IMR-90 (cell line): ENCODE results near the gene CDKN2B-AS1. TPM values are rescaled to one million over a fixed set of nuclear protein-coding genes. Genes with fewer than 3 reads are reported as not detected.

Experiments used
- ATAC-seq: fragments of 200-7000 bp; cut with Tn5 transposase; 2 replicates; pipeline ENCODE4 v1.9.1; 2020; ENCODE audit warnings: low read depth, mild to moderate bottlenecking, moderate library complexity
- BruUV-seq: library from RNA; stranded (reverse); fragments of 400-500 nt; replicated peaks from 2 replicates; lab custom pipeline; 2021; lab: Mats Ljungman, UMichigan
- CTCF ChIA-PET: fragments of 300-600 bp; formaldehyde crosslinking; extraction: SDS; loops from one replicate; lab custom pipeline; 2021; ENCODE audit warnings: antibody characterized with exemption; lab: Yijun Ruan, JAX
- POLR2A ChIA-PET: fragments of 300-600 bp; sonication (Branson Sonifier 250); formaldehyde crosslinking; loops from one replicate; lab custom pipeline; 2022; ENCODE audit warnings: antibody characterized with exemption; ENCODE audit not compliant: unreplicated experiment; lab: Charles Lee
- DNase-seq: peaks from one replicate; pipeline ENCODE4 v3.0.0; 2013
- H2AFZ ChIP-seq: replicated peaks from 2 replicates; pipeline ENCODE3; 2013; ENCODE audit warnings: low read length, mild to moderate bottlenecking; ENCODE audit not compliant: poor library complexity
- H2AK5ac ChIP-seq: 2 replicates; pipeline ENCODE4 v1.6.1; 2013; ENCODE audit warnings: low read depth, low read length, inconsistent platforms
- H2AK9ac ChIP-seq: replicated peaks from 2 replicates; pipeline ENCODE3; 2013; ENCODE audit warnings: mild to moderate bottlenecking, low read depth, low read length, moderate library complexity; ENCODE audit not compliant: poor library complexity
- H2BK120ac ChIP-seq: 2 replicates; pipeline ENCODE4 v1.6.1; 2013; ENCODE audit warnings: low read depth, low read length, inconsistent platforms
- H2BK15ac ChIP-seq: 3 replicates; pipeline ENCODE4 v1.6.1; 2013; ENCODE audit warnings: low read depth, low read length, inconsistent platforms
- H2BK20ac ChIP-seq: 2 replicates; pipeline ENCODE4 v1.6.1; 2013; ENCODE audit warnings: low read depth, mild to moderate bottlenecking, inconsistent platforms, low read length, moderate library complexity
- H2BK5ac ChIP-seq: 2 replicates; pipeline ENCODE4 v1.6.1; 2013; ENCODE audit warnings: mild to moderate bottlenecking, low read depth, low read length, inconsistent platforms; ENCODE audit not compliant: poor library complexity, severe bottlenecking
- H3K14ac ChIP-seq: replicated peaks from 2 replicates; pipeline ENCODE4 v1.6.1; 2013; ENCODE audit warnings: low read depth, low read length, inconsistent platforms
- H3K18ac ChIP-seq: 2 replicates; pipeline ENCODE4 v1.6.1; 2013; ENCODE audit warnings: low read depth, low read length, control low read depth
- H3K23ac ChIP-seq: 2 replicates; pipeline ENCODE4 v1.6.1; 2013; ENCODE audit warnings: low read depth, low read length, inconsistent platforms
- H3K27ac ChIP-seq: 2 replicates; pipeline ENCODE4 v1.5.1; 2013; ENCODE audit warnings: mild to moderate bottlenecking, control low read depth, low read length; ENCODE audit not compliant: insufficient read depth
- H3K27me3 ChIP-seq: 2 replicates; pipeline ENCODE4 v1.6.1; 2013; ENCODE audit warnings: low read length; ENCODE audit not compliant: control insufficient read depth, insufficient read depth
- H3K36me3 ChIP-seq: 2 replicates; pipeline ENCODE4 v1.6.1; 2013; ENCODE audit warnings: low read length, mixed read lengths; ENCODE audit not compliant: control insufficient read depth, insufficient read depth
- H3K4ac ChIP-seq: 2 replicates; pipeline ENCODE4 v1.6.1; 2013; ENCODE audit warnings: low read depth, low read length, inconsistent platforms
- H3K4me1 ChIP-seq: 2 replicates; pipeline ENCODE4 v1.6.1; 2013; ENCODE audit warnings: low read length, mixed read lengths; ENCODE audit not compliant: control insufficient read depth, insufficient read depth
- H3K4me2 ChIP-seq: 2 replicates; pipeline ENCODE4 v1.6.1; 2013; ENCODE audit warnings: low read depth, mild to moderate bottlenecking, control low read depth, low read length, moderate library complexity
- H3K4me3 ChIP-seq: 2 replicates; pipeline ENCODE4 v1.5.1; 2013; ENCODE audit warnings: low read depth, mild to moderate bottlenecking, control low read depth, low read length, moderate library complexity; ENCODE audit not compliant: insufficient read depth
- H3K56ac ChIP-seq: 2 replicates; pipeline ENCODE4 v1.6.1; 2013; ENCODE audit warnings: low read length, inconsistent platforms; ENCODE audit not compliant: insufficient read depth; ENCODE audit errors: extremely low read depth
- H3K79me1 ChIP-seq, 2 experiments: 2 replicates each; pipeline ENCODE4 v1.6.1; 2013; ENCODE audit warnings: low read length in 2 of 2, inconsistent platforms in 1 of 2, low read depth in 1 of 2
- H3K9ac ChIP-seq: 2 replicates; pipeline ENCODE4 v1.6.1; 2013; ENCODE audit warnings: low read depth, low read length, control low read depth
- H3K9me1 ChIP-seq: 2 replicates; pipeline ENCODE4 v1.6.1; 2013; ENCODE audit warnings: low read length, inconsistent platforms; ENCODE audit not compliant: insufficient read depth
- H3K9me3 ChIP-seq: 2 replicates; pipeline ENCODE4 v1.6.1; 2013; ENCODE audit warnings: low read length; ENCODE audit not compliant: control insufficient read depth, insufficient read depth
- H4K20me1 ChIP-seq: 2 replicates; pipeline ENCODE4 v1.6.1; 2013; ENCODE audit warnings: low read length, inconsistent platforms; ENCODE audit not compliant: insufficient read depth
- H4K5ac ChIP-seq: 2 replicates; pipeline ENCODE4 v1.6.1; 2013; ENCODE audit warnings: mild to moderate bottlenecking, low read depth, low read length, control low read depth
- H4K8ac ChIP-seq, 2 experiments: 2 replicates each; pipeline ENCODE4 v1.6.1; 2013; ENCODE audit warnings: low read depth in 2 of 2, low read length in 2 of 2, control low read depth in 1 of 2, inconsistent platforms in 1 of 2
- H4K91ac ChIP-seq: 2 replicates; pipeline ENCODE4 v1.6.1; 2013; ENCODE audit warnings: low read depth, low read length, inconsistent platforms; ENCODE audit not compliant: insufficient read depth
- MAZ ChIP-seq: IDR thresholded peaks from 2 replicates; pipeline ENCODE4 v1.6.1; 2012; ENCODE audit warnings: low read depth, mild to moderate bottlenecking, low read length, improper control_type of control experiment, moderate library complexity, borderline replicate concordance
- MXI1 ChIP-seq: IDR thresholded peaks from 2 replicates; pipeline ENCODE4 v1.6.1; 2012; ENCODE audit warnings: low read depth, mild to moderate bottlenecking, low read length, moderate library complexity, borderline replicate concordance
- WGBS, 2 experiments: methylation state at CpG; one replicate each; pipeline versions ENCODE4 v1.1.5 to v1.1.7; 2013; ENCODE audit warnings: missing lambda C conversion rate in 2 of 2; ENCODE audit not compliant: insufficient read length in 1 of 2; ENCODE audit errors: extremely low coverage in 2 of 2; 5-methylcytosine and 5-hydroxymethylcytosine counted together
- dilution Hi-C: fragments of 300-500 bp; cut with HindIII; formaldehyde crosslinking; loops from one replicate; pipeline ENCODE4 v1.14.3; 2018; ENCODE audit warnings: low sequenced_read_pairs; ENCODE audit not compliant: unreplicated experiment
- in situ Hi-C: fragments of 300-500 bp; cut with MboI; formaldehyde crosslinking; loops from 3 replicates; pipeline ENCODE4 v1.14.3; 2019; ENCODE audit warnings: low sequenced_read_pairs, inconsistent platforms, mixed read lengths
- intact Hi-C: fragments of 100-400 bp; cut with micrococcal nuclease; formaldehyde crosslinking; loops from 2 replicates; pipeline ENCODE4 v1.10.0; 2022
- polyA plus RNA-seq, 3 experiments: library from polyadenylated mRNA; depleted of rRNA; stranded (reverse); fragments of >200 nt; gene quantifications; 2 replicates each; pipeline ENCODE4 v1.2.3, GENCODE V29; 2012; ENCODE audit warnings: low replicate concordance in 1 of 3
- total RNA-seq: library from RNA; depleted of rRNA; stranded (reverse); fragments of >200 nt; gene quantifications from 2 replicates; pipeline ENCODE4 v1.2.3, GENCODE V29; 2012

Gene CDKN2B-AS1
- total and polyA plus RNA-seq, 2 of the 4 experiments (the other 2 are of a cell fraction): 1.0 to 1.1 TPM

GRCh38 chr9:22046243-22046885 is 51.8 kb downstream of the CDKN2B-AS1 start:
- Histone ChIP-seq H3K23ac (no peak overlapping the region), H3K27ac (no peak overlapping the region), H3K56ac (no peak overlapping the region), H4K20me1 (no peaks in the 10 kb centered on the region), H2AK5ac (no peak overlapping the region), H2BK5ac (no peak overlapping the region), H2BK120ac (no peak overlapping the region), H3K9me1 (no peaks in the 10 kb centered on the region), H3K9ac (no peak overlapping the region), H3K14ac (no peak overlapping the region), H4K91ac (no peak overlapping the region), H3K79me1 (no peaks in the 10 kb centered on the region), H3K4me3 (no peak overlapping the region), H2BK15ac (no peak overlapping the region), H3K18ac (no peak overlapping the region), H3K4ac (no peak overlapping the region), H2AFZ (no peak overlapping the region), H3K4me1 (peaks cover 4% of the 10 kb centered on the region), H3K27me3 (no peaks in the 10 kb centered on the region), H3K36me3 (no peaks in the 10 kb centered on the region), H3K9me3 (no peaks in the 10 kb centered on the region), H2BK20ac (no peak overlapping the region), H3K4me2 (no peak overlapping the region), H4K5ac (no peak overlapping the region), H4K8ac (no peak overlapping the region), H2AK9ac (no peak overlapping the region)
- WGBS, 2 experiments: 100% methylated on average over 1 of the region's 1 CpG; no CpG with 5 or more reads in 1 of the 2 experiments
- ChIA-PET CTCF (interaction anchor here (0.6 kb wide), 1 partner anchor 19 kb away, joined by 5 read pairs; no protein-coding TSS in a partner anchor), POLR2A (no interaction called here)
- no peak for DNase-seq
- TF ChIP-seq MAZ (no peak), MXI1 (no peak)
- in situ Hi-C loops: no loop called here
- no TSS peak for BruUV-seq
- intact Hi-C loops: no loop called here
- ATAC-seq: no peak
- dilution Hi-C loops: no loop called here
